Germinal center (tissue), 1 donor: ENCODE data around the gene SBK3.
"Not testable (repeated sequence)": the region's sequence is repeated elsewhere in the genome, so short reads cannot be mapped to it uniquely, and the experiment has no call there.

Experiments
- DNase-seq: peaks from one replicate; pipeline ENCODE4 v3.0.0; 2012; ENCODE audit warnings: mixed read lengths, low spot score

The SBK3 gene

GRCh38 chr19:55545443-55545842 lies at the start of gene SBK3:
Gene SBK3, minus strand, starts transcription at chr19:55545543. Its CDS starts 0 bp downstream, at chr19:55545543.
- DNase-seq: no peak

- DNase-seq: no peak
These were observed 47.9 kb upstream of the SBK3 start for GRCh38 chr19:55593096-55593772.

- no peak for DNase-seq
These were observed 47.2 kb upstream of the SBK3 start for GRCh38 chr19:55592391-55593090.

GRCh38 chr19:55591555-55591954 lies 46.2 kb upstream of the SBK3 start:
- no peak for DNase-seq

GRCh38 chr19:55590617-55591016 lies 45.3 kb upstream of the SBK3 start:
- no peak for DNase-seq

GRCh38 chr19:55590109-55590508 lies 44.8 kb upstream of the SBK3 start:
- no peak for DNase-seq

- no peak for DNase-seq
These were observed 43.4 kb upstream of the SBK3 start for GRCh38 chr19:55588738-55589137.

GRCh38 chr19:55586976-55587668 lies 41.8 kb upstream of the SBK3 start:
- DNase-seq: peak; percentile 90

GRCh38 chr19:55585658-55586339 lies 40.5 kb upstream of the SBK3 start:
- DNase-seq: peak; percentile 55

GRCh38 chr19:55584871-55585270 lies 39.5 kb upstream of the SBK3 start:
- DNase-seq: no peak

GRCh38 chr19:55583897-55584296 lies 38.6 kb upstream of the SBK3 start:
- DNase-seq: not testable (repeated sequence)

GRCh38 chr19:55582284-55582683 lies 36.9 kb upstream of the SBK3 start:
- DNase-seq: not testable (repeated sequence)

- no peak for DNase-seq
These were observed 36.5 kb upstream of the SBK3 start for GRCh38 chr19:55581823-55582223.

GRCh38 chr19:55581145-55581822 lies 35.9 kb upstream of the SBK3 start:
- no peak for DNase-seq

- DNase-seq: peak; percentile 64
These were observed 35.3 kb upstream of the SBK3 start, which contains the start of gene ZNF579 for GRCh38 chr19:55580628-55581144. Gene ZNF579, minus strand, starts transcription at chr19:55580848. Its CDS starts 1,209 bp downstream, at chr19:55579639.

- no peak for DNase-seq
These were observed 34.7 kb upstream of the SBK3 start for GRCh38 chr19:55579766-55580621.

GRCh38 chr19:55578761-55579747 lies 33.7 kb upstream of the SBK3 start:
- DNase-seq: no peak

- no peak for DNase-seq
These were observed 32.9 kb upstream of the SBK3 start for GRCh38 chr19:55578031-55578760.

- DNase-seq: no peak
These were observed 31.4 kb upstream of the SBK3 start for GRCh38 chr19:55576746-55577145.
